ENCODE results near the gene PRTN3. TPM values are rescaled to one million over a fixed set of nuclear protein-coding genes. Genes with fewer than 3 reads are reported as not detected.

PRTN3 gene
- total RNA-seq, 4 donors from 2014 or later = not detected

DNA sequence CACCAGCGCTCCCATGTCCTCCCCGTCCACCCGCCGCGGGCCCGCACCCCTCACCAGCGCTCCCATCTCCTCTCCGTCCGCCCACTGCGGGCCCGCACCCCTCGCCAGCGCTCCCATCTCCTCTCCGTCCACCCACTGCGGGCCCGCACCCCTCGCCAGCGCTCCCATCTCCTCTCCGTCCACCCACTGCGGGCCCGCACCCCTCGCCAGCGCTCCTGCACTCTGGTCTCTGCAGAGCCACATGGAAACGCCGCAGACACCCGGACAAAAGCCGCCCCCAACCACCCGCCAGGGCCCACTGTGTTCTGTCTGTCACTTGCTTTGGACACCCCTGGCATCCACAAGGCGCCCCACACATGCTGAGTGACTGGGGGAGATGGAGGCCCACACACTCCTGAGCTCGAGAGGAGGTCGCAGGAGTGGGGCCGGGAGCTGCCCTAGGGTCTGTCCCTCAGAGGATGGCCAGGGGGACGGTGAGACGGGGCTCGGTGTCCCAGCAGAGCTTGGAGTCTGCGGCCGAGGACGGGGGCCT lies 26.0 kb downstream of the PRTN3 start:
- H3K27ac ChIP-seq = no peak overlapping the region
- intact Hi-C loops (cut with DNase I) = no loop called here

DNA sequence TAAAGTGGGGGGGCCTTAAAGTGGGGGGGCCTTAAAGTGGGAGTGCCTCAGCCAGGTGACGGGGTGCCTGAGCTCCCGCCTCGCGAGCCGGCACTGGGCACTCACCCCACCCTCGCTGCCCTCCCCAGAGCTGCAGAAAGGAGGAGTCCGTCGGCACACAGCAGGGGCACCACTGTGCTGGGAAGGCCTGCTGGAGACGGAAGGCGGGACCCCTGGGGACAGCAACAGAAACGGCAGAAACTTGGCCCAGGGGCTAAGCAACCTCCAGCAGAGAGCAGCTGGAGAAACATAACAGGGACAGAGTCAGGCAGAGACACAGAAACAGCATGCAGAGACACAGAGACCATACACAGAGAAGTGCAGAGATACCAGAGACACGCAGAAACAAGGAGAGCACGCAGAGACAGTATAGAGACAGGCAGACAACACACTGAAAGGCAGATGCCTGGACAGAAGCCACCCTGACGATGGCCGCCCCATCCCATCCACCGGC lies 26.5 kb downstream of the PRTN3 start:
- Histone ChIP-seq H3K4me1 (peaks cover 0 to 4% of the 10 kb centered on the region in 2 donors), H3K27me3 (no peaks in the 10 kb centered on the region), H3K27ac (no peak overlapping the region), H3K4me3 (replicated peaks in 1 of 3) (no peak overlapping the region), H3K9me3 (no peaks in the 10 kb centered on the region), H3K36me3 (peaks cover 9 to 16% of the 10 kb centered on the region in 2 donors)
- TF ChIP-seq POLR2A (IDR thresholded peaks at IDR 0.05) = no peak
- intact Hi-C loops (cut with DNase I) = no loop called here
- 86 to 88% methylated on average over 10 to 16 of the region's 16 CpGs for WGBS, 2 donors
- DNase-seq = no peak

More for the DNA sequence above, 26.0 kb downstream of the PRTN3 start:
- no peaks in the 10 kb centered on the region for H3K9me3 ChIP-seq
- peaks cover 5 to 16% of the 10 kb centered on the region in 2 donors for H3K36me3 ChIP-seq
- peaks cover 3 to 4% of the 10 kb centered on the region in 2 donors for H3K4me1 ChIP-seq
- WGBS, 2 donors = 88 to 90% methylated on average over 14 to 38 of the region's 38 CpGs
- no peak overlapping the region for H3K4me3 ChIP-seq (replicated peaks in 1 of 3)
- H3K27me3 ChIP-seq = no peaks in the 10 kb centered on the region
- no peak for DNase-seq
- no peak for TF ChIP-seq POLR2A (IDR thresholded peaks at IDR 0.05)
- TF ChIP-seq, protein P1, sequence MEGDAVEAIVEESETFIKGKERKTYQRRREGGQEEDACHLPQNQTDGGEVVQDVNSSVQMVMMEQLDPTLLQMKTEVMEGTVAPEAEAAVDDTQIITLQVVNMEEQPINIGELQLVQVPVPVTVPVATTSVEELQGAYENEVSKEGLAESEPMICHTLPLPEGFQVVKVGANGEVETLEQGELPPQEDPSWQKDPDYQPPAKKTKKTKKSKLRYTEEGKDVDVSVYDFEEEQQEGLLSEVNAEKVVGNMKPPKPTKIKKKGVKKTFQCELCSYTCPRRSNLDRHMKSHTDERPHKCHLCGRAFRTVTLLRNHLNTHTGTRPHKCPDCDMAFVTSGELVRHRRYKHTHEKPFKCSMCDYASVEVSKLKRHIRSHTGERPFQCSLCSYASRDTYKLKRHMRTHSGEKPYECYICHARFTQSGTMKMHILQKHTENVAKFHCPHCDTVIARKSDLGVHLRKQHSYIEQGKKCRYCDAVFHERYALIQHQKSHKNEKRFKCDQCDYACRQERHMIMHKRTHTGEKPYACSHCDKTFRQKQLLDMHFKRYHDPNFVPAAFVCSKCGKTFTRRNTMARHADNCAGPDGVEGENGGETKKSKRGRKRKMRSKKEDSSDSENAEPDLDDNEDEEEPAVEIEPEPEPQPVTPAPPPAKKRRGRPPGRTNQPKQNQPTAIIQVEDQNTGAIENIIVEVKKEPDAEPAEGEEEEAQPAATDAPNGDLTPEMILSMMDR (IDR thresholded peaks at IDR 0.05) = no peak

DNA sequence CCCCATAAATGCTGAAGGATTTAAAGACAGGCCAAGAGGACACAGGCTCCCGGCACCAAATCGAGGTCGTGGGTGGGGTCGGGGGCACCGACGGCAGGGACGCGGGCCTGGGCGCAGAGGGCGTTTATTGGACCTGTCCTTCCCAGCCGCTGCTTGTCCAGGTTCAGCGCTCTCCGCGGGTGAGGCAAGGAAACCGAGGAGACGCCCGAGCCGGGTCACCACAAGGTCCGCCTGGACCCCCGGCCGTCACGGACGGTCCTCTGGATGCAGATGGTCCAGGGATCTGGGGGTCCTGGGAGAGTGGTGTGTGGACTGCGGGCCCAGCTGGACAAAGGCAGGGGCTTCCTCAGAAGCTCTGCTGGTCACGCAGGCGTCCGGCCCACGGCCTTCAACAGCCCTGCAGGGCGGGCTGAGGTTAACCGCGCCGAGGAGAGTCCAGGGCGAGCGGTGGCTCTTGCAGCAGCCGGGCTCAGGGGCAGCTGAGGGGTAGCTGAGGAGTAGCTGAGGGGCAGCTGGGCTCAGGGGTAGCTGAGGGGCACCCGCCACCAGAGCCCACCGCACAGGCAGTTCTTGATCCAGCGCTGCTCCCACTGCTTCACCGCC lies 27.2 kb downstream of the PRTN3 start:
- TF ChIP-seq, protein P1 (IDR thresholded peaks at IDR 0.05) = no peak
- no peak for TF ChIP-seq POLR2A (IDR thresholded peaks at IDR 0.05)
- Histone ChIP-seq H3K4me1 (peaks cover 0 to 4% of the 10 kb centered on the region in 2 donors), H3K27me3 (no peaks in the 10 kb centered on the region), H3K27ac (no peak overlapping the region), H3K9me3 (no peaks in the 10 kb centered on the region), H3K36me3 (peaks cover 10 to 16% of the 10 kb centered on the region in 2 donors), H3K4me3 (replicated peaks in 1 of 3) (no peak overlapping the region)
- WGBS, 2 donors = 94 to 95% methylated on average over 30 to 39 of the region's 39 CpGs
- no peak for DNase-seq
- intact Hi-C loops (cut with DNase I) = no loop called here

DNA sequence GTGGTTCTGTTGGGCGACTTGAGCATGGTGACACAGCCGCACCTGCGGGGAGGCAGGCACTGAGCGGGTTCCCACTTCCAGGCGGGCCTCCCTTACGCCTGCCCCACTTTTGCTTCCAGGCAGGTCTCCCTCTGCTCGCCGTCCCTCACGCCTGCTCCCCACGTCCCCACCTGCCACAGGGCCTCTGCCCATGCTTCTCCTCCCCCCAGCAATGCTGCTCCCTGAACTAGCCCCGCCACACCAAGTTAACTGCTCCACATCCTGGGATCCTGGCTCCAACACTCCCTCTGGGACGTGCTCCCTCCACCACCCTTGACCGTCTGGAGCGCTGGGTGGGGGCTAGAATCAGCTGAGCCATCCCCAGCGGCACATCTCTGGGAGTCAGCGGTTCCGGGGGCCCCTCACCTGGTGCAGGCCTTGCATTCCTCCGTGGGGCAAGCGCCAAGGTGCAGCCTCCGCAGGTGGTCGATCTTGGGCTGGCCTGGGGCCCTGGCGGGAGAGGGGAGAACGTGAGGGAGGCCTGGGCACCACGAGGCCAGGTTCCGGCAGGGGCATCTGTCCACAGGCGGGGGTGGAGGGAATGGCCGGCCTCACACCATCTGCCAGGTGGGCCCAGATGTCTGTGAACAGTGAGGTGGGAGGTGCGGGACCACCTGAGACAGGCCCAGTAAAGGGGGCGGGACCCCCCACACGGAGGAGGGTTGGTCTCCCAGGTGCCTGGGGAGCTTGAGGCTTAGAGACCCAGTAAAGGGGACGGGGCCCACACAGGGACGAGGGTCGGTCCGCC lies 27.9 kb downstream of the PRTN3 start:
- Histone ChIP-seq H3K4me1 (peaks cover 0 to 4% of the 10 kb centered on the region in 2 donors), H3K9me3 (no peaks in the 10 kb centered on the region), H3K27ac (peak overlapping the region in 1 of 3 donors; percentile 36), H3K27me3 (no peaks in the 10 kb centered on the region), H3K4me3 (replicated peaks in 1 of 3) (no peak overlapping the region), H3K36me3 (peaks cover 10 to 16% of the 10 kb centered on the region in 2 donors)
- WGBS, 2 donors = 92 to 97% methylated on average over 31 to 33 of the region's 34 CpGs
- intact Hi-C loops (cut with DNase I) = no loop called here
- DNase-seq = no peak
- no peak for TF ChIP-seq POLR2A (IDR thresholded peaks at IDR 0.05)
- TF ChIP-seq, protein P1 (IDR thresholded peaks at IDR 0.05) = no peak

DNA sequence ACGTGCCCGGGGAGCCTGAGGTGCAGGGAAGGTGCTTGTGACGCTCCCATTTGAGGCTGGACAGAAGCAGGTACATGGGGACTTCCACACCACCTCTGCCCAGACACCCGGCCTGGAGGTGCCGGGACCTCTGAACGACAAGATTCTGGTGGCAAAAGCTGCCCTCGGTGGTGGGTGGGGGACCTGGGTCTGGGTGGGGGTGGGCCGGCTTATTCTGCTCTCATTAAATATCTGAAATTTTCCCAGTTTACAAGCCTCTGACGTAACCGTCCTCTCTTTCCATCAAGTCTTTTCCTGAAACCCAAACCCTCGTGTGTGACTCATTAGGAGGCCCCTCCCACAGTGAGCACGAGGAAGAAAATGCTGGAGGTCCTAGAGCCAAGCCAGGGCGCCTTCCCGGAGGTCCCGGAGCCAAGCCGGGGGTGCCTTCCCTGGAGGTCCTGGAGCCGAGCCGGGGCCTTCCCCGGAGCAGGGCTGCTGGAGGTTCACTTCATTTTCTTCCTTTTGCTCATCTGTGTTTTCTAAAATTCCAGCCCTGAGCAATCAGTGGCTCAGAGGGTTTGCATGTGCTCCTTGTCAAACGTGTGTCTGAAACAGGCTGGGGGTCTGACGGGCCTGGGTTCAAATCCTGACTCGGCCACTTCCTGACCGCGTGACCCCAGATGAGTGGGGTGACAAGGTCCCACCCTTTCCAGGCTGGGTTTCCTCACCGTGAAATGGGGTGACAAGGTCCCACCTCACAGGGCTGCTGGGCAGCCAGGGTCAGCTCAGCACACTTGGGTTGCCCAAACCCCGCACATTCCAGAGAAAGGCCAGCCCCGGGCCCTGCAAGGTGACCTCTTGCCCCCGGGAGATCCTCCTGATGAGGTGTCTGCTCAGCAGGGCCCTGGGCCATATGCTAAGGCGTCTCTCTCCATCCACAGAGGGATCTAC lies 28.7 kb downstream of the PRTN3 start:
- Histone ChIP-seq H3K27ac (peak overlapping the region in 1 of 3 donors; percentile 36), H3K4me1 (peaks cover 0 to 4% of the 10 kb centered on the region in 2 donors), H3K4me3 (replicated peaks in 1 of 3) (no peak overlapping the region), H3K36me3 (peaks cover 14 to 19% of the 10 kb centered on the region in 2 donors), H3K27me3 (no peaks in the 10 kb centered on the region), H3K9me3 (no peaks in the 10 kb centered on the region)
- intact Hi-C loops (cut with DNase I) = no loop called here
- WGBS, 2 donors = 78 to 86% methylated on average over 23 to 25 of the region's 29 CpGs
- DNase-seq = no peak
- TF ChIP-seq, protein P1 (IDR thresholded peaks at IDR 0.05) = no peak
- no peak for TF ChIP-seq POLR2A (IDR thresholded peaks at IDR 0.05)
